Astrocyte (in vitro differentiated cells and primary cell): ENCODE measurements around the gene SARDH.

Experiments used
- EZH2 ChIP-seq: IDR thresholded peaks from 2 replicates; pipeline ENCODE4 v1.6.1; 2012; ENCODE audit warnings: mild to moderate bottlenecking, low read length, inconsistent platforms; ENCODE audit not compliant: insufficient read depth
- TF ChIP-seq, protein P1 (sequence below): IDR thresholded peaks from 2 replicates; pipeline ENCODE4 v1.5.1; 2011; ENCODE audit warnings: low read depth, mild to moderate bottlenecking, inconsistent platforms, low read length, moderate library complexity; ENCODE audit not compliant: insufficient read depth

DNA sequence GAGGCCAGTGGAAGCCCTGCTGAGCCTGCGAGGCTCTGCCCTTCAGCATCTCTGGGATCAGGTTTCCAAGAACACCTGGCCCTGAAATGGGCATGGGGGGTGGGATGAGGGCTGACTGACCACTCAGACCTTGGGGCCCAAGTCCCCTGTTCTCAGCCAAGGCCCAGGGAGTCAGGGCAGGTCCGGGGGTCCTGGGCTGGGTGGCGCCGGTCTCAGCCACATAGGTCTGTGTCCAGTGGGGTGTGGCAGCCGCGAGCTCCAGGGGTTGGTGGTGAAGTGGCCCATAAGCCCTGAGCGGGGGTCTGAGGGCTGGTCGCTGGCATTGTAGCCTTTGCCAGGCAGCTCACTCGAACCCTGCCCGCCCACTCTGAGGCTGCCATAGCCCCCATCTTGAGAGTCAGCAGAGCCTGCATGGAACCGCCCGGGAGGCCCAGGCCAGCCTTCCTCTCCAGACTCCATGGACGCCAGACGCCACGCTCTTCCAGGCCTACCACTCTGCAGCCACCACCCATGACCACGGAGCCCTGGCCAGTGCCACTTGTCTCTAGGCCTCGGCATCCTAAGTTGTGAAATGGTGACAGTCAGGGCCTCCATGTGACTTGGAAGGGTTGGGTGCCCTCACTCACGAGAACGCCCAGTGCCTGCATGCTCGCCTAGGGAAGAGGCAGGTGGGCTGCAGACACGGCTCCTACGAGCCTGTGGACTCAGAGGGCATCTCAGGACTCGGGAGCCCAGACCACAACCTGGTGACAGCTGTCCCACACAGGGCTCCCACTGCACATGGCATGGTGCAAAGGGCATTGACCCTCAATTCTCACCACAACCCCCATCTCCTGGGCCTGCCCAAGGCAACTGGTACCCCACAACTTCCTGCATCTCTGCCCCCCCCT is 108.7 kb downstream of the SARDH start:
- TF ChIP-seq, protein P1, sequence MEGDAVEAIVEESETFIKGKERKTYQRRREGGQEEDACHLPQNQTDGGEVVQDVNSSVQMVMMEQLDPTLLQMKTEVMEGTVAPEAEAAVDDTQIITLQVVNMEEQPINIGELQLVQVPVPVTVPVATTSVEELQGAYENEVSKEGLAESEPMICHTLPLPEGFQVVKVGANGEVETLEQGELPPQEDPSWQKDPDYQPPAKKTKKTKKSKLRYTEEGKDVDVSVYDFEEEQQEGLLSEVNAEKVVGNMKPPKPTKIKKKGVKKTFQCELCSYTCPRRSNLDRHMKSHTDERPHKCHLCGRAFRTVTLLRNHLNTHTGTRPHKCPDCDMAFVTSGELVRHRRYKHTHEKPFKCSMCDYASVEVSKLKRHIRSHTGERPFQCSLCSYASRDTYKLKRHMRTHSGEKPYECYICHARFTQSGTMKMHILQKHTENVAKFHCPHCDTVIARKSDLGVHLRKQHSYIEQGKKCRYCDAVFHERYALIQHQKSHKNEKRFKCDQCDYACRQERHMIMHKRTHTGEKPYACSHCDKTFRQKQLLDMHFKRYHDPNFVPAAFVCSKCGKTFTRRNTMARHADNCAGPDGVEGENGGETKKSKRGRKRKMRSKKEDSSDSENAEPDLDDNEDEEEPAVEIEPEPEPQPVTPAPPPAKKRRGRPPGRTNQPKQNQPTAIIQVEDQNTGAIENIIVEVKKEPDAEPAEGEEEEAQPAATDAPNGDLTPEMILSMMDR: no peak
- TF ChIP-seq EZH2: no peak
